ENCODE results near the gene CPAMD8. TPM values are rescaled to one million over a fixed set of nuclear protein-coding genes. Genes with fewer than 3 reads are reported as not detected.
"Not testable (repeated sequence)": the region's sequence is repeated elsewhere in the genome, so short reads cannot be mapped to it uniquely, and the experiment has no call there.

The CPAMD8 gene
- total RNA-seq, 1 donor from 2014 or later: 15.4 TPM

GRCh38 chr19:16944626-16945363 is 81.8 kb downstream of the CPAMD8 start:
- Mint-ChIP-seq H3K4me1 (ENCODE audit: low read depth, unreplicated experiment) (no peaks in the 10 kb centered on the region), H3K9me3 (ENCODE audit: unreplicated experiment) (peaks cover 4% of the 10 kb centered on the region), H3K27ac (ENCODE audit: unreplicated experiment) (no peak overlapping the region), H3K36me3 (ENCODE audit: unreplicated experiment) (no peaks in the 10 kb centered on the region), H3K27me3 (ENCODE audit: unreplicated experiment) (peaks cover 4% of the 10 kb centered on the region), H3K4me3 (ENCODE audit: unreplicated experiment) (no peak overlapping the region)
- TF ChIP-seq CTCF (IDR thresholded peaks at IDR 0.05; ENCODE audit: partially characterized antibody, unreplicated experiment): no peak
- no peak for DNase-seq

- no peak for DNase-seq
- no peak for TF ChIP-seq CTCF (IDR thresholded peaks at IDR 0.05; ENCODE audit: partially characterized antibody, unreplicated experiment)
- no peak overlapping the region for H3K27ac Mint-ChIP-seq (ENCODE audit: unreplicated experiment)
- H3K27me3 Mint-ChIP-seq (ENCODE audit: unreplicated experiment): peaks cover 4% of the 10 kb centered on the region
- H3K4me1 Mint-ChIP-seq (ENCODE audit: low read depth, unreplicated experiment): no peaks in the 10 kb centered on the region
- H3K36me3 Mint-ChIP-seq (ENCODE audit: unreplicated experiment): no peaks in the 10 kb centered on the region
- H3K9me3 Mint-ChIP-seq (ENCODE audit: unreplicated experiment): peaks cover 4% of the 10 kb centered on the region
- no peak overlapping the region for H3K4me3 Mint-ChIP-seq (ENCODE audit: unreplicated experiment)
Measured at GRCh38 chr19:16943942-16944625, 82.5 kb downstream of the CPAMD8 start.

GRCh38 chr19:16943090-16943489 is 83.5 kb downstream of the CPAMD8 start:
- H3K4me1 Mint-ChIP-seq (ENCODE audit: low read depth, unreplicated experiment); DNase-seq; H3K36me3 Mint-ChIP-seq (ENCODE audit: unreplicated experiment); H3K27me3 Mint-ChIP-seq (ENCODE audit: unreplicated experiment); H3K27ac Mint-ChIP-seq (ENCODE audit: unreplicated experiment); H3K4me3 Mint-ChIP-seq (ENCODE audit: unreplicated experiment); H3K9me3 Mint-ChIP-seq (ENCODE audit: unreplicated experiment): not testable (repeated sequence)

GRCh38 chr19:16942583-16942982 is 84.0 kb downstream of the CPAMD8 start:
- Mint-ChIP-seq H3K27ac (ENCODE audit: unreplicated experiment) (no peak overlapping the region), H3K27me3 (ENCODE audit: unreplicated experiment) (peaks cover 4% of the 10 kb centered on the region), H3K4me1 (ENCODE audit: low read depth, unreplicated experiment) (no peaks in the 10 kb centered on the region), H3K9me3 (ENCODE audit: unreplicated experiment) (peaks cover 5% of the 10 kb centered on the region), H3K4me3 (ENCODE audit: unreplicated experiment) (no peak overlapping the region), H3K36me3 (ENCODE audit: unreplicated experiment) (no peaks in the 10 kb centered on the region)
- DNase-seq: no peak
- TF ChIP-seq CTCF (IDR thresholded peaks at IDR 0.05; ENCODE audit: partially characterized antibody, unreplicated experiment): no peak

GRCh38 chr19:16940626-16941025 is 86.0 kb downstream of the CPAMD8 start:
- H3K27ac Mint-ChIP-seq (ENCODE audit: unreplicated experiment): no peak overlapping the region
- no peaks in the 10 kb centered on the region for H3K4me1 Mint-ChIP-seq (ENCODE audit: low read depth, unreplicated experiment)
- no peak overlapping the region for H3K4me3 Mint-ChIP-seq (ENCODE audit: unreplicated experiment)
- DNase-seq: no peak
- H3K27me3 Mint-ChIP-seq (ENCODE audit: unreplicated experiment): no peaks in the 10 kb centered on the region
- H3K36me3 Mint-ChIP-seq (ENCODE audit: unreplicated experiment): no peaks in the 10 kb centered on the region
- TF ChIP-seq CTCF (IDR thresholded peaks at IDR 0.05; ENCODE audit: partially characterized antibody, unreplicated experiment): no peak
- H3K9me3 Mint-ChIP-seq (ENCODE audit: unreplicated experiment): peaks cover 2% of the 10 kb centered on the region

GRCh38 chr19:16940063-16940462 is 86.5 kb downstream of the CPAMD8 start:
- not testable (repeated sequence) for H3K4me1 Mint-ChIP-seq (ENCODE audit: low read depth, unreplicated experiment); H3K9me3 Mint-ChIP-seq (ENCODE audit: unreplicated experiment); H3K27me3 Mint-ChIP-seq (ENCODE audit: unreplicated experiment); DNase-seq; H3K4me3 Mint-ChIP-seq (ENCODE audit: unreplicated experiment); H3K36me3 Mint-ChIP-seq (ENCODE audit: unreplicated experiment); H3K27ac Mint-ChIP-seq (ENCODE audit: unreplicated experiment)
